ENCODE results near the gene CADPS2. TPM values are rescaled to one million over a fixed set of nuclear protein-coding genes. Genes with fewer than 3 reads are reported as not detected.

CADPS2 gene
- total RNA-seq, 1 donor from 2014 or later, result 10.1 TPM

DNA sequence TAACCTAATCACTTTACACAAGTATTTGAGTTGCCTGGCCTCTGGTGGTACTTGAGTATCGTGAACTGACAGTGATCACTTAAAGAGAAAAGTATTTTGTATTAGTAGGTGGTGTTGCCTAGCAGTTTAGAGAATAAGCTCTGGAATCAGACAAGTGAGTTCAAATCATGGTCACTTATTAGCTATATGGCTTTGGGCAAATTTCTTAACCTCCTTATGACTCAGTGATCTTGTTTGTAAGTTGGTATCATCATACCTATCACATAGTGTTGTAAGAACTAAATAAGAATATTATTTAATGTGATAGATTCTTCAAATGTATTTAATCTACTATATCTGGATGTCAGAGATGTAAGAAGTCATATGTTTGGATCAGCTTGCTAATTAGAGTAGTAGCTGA is 351.2 kb downstream of the CADPS2 start:
- TF ChIP-seq, protein P1, sequence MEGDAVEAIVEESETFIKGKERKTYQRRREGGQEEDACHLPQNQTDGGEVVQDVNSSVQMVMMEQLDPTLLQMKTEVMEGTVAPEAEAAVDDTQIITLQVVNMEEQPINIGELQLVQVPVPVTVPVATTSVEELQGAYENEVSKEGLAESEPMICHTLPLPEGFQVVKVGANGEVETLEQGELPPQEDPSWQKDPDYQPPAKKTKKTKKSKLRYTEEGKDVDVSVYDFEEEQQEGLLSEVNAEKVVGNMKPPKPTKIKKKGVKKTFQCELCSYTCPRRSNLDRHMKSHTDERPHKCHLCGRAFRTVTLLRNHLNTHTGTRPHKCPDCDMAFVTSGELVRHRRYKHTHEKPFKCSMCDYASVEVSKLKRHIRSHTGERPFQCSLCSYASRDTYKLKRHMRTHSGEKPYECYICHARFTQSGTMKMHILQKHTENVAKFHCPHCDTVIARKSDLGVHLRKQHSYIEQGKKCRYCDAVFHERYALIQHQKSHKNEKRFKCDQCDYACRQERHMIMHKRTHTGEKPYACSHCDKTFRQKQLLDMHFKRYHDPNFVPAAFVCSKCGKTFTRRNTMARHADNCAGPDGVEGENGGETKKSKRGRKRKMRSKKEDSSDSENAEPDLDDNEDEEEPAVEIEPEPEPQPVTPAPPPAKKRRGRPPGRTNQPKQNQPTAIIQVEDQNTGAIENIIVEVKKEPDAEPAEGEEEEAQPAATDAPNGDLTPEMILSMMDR (conservative IDR thresholded peaks at IDR 0.05), result no peak
- Mint-ChIP-seq H3K9me3 (no peaks in the 10 kb centered on the region), H3K4me3 (no peak overlapping the region), H3K4me1 (ENCODE audit: unreplicated experiment) (peaks cover 5% of the 10 kb centered on the region), H3K27me3 (peaks cover 7% of the 10 kb centered on the region), H3K36me3 (no peaks in the 10 kb centered on the region), H3K27ac (no peak overlapping the region)
- DNase-seq (ENCODE audit: extremely low spot score, unreplicated experiment), result no peak

DNA sequence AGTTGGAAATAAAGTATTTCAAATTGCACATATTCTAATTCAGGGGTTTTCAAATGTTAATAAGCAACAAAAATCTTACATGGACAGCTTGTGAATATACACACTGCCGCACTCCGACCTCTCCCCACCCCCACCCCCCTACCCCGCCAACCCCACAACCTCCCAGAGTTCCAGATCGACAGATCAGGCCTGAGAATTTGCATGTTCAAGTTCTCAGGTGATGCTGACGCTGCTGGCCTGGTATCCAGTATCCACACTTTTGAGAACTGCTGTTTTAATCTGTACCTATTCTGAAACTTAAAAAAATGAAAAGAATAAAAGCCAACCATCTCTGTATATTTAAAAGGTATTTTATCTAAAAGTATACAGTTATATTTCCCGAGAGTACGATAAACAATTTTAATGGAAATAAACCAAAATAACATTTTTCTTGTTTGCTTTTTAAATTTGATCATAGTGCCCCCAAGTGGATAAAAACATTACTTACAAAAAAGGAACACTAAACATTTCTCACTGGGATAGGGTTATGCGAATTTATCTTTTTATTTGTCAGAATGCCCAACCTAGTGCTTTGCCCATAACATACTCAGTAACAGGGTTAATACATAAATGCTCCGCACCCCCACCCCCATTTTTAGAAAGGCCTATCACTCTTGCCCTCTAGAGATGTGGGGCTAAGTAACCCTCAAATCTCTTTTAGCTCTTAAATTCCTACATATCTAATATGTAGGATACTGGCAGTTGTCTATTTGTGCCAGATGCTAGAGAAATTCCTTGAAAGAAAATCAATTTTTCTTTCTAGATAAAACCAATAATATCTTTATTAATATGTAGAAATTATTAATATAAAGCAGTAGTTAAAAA is 353.6 kb downstream of the CADPS2 start:
- no peak overlapping the region for H3K27ac Mint-ChIP-seq
- H3K4me3 Mint-ChIP-seq, result no peak overlapping the region
- peaks cover 5% of the 10 kb centered on the region for H3K4me1 Mint-ChIP-seq (ENCODE audit: unreplicated experiment)
- TF ChIP-seq, protein P1 (conservative IDR thresholded peaks at IDR 0.05), result peak; percentile 79
- no peaks in the 10 kb centered on the region for H3K9me3 Mint-ChIP-seq
- H3K27me3 Mint-ChIP-seq, result peaks cover 11% of the 10 kb centered on the region
- H3K36me3 Mint-ChIP-seq, result no peaks in the 10 kb centered on the region
- DNase-seq (ENCODE audit: extremely low spot score, unreplicated experiment), result no peak

DNA sequence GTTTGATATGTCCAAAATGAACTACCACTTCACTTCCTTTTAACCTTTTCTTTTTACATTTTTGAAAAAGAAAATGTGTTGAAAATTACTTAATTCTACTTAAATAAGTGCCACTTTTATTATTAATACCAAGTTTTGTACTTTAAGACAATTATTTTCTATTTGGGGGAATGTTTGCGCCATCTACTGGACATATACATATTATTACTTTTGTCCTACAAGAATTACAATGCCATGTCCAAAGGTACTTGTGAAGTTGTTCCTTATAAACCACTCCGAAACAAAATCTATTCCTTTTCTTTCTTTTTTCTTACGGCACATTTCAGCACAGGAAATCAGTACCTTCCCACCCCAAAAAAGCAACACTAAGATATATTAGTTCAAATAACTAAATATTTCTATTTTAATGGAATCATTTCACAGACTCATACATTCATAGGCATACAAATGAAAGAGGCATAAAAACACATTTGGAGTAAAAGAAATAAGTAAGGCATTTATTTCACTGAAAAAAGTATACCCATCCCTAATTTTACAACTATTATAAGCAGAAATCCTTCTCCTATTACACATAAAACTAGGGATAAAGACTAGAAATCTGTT is 357.3 kb downstream of the CADPS2 start:
- no peak for DNase-seq (ENCODE audit: extremely low spot score, unreplicated experiment)
- Mint-ChIP-seq H3K27me3 (peaks cover 11% of the 10 kb centered on the region), H3K4me1 (ENCODE audit: unreplicated experiment) (no peaks in the 10 kb centered on the region)

DNA sequence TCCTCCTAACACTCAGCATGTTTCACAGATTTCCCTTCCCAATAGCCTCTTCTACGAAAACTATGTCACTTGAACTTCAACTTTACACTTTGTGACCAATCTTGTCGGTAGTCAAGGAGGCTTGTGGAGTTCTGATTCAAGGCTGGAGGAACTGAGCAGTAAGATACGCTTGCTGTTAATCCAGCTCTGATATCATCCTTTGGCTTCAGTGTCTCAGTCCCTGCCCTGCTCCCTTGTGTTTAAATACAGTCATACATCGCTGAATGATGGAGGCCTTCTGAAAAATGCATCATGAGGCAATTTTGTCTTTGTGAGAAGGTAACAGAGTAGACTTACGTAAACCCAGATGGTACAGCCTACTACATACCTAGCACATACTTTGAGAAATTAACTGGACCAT is 360.9 kb downstream of the CADPS2 start:
- Mint-ChIP-seq H3K27ac (no peak overlapping the region), H3K36me3 (no peaks in the 10 kb centered on the region), H3K9me3 (no peaks in the 10 kb centered on the region), H3K4me1 (ENCODE audit: unreplicated experiment) (no peaks in the 10 kb centered on the region), H3K4me3 (no peak overlapping the region), H3K27me3 (peaks cover 13% of the 10 kb centered on the region)
- TF ChIP-seq, protein P1 (conservative IDR thresholded peaks at IDR 0.05), result no peak
- no peak for DNase-seq (ENCODE audit: extremely low spot score, unreplicated experiment)

More for the DNA sequence above, 357.3 kb downstream of the CADPS2 start:
- no peak overlapping the region for H3K27ac Mint-ChIP-seq
- no peak overlapping the region for H3K4me3 Mint-ChIP-seq
- no peaks in the 10 kb centered on the region for H3K36me3 Mint-ChIP-seq
- TF ChIP-seq, protein P1 (conservative IDR thresholded peaks at IDR 0.05), result peak; percentile 92
- no peaks in the 10 kb centered on the region for H3K9me3 Mint-ChIP-seq

DNA sequence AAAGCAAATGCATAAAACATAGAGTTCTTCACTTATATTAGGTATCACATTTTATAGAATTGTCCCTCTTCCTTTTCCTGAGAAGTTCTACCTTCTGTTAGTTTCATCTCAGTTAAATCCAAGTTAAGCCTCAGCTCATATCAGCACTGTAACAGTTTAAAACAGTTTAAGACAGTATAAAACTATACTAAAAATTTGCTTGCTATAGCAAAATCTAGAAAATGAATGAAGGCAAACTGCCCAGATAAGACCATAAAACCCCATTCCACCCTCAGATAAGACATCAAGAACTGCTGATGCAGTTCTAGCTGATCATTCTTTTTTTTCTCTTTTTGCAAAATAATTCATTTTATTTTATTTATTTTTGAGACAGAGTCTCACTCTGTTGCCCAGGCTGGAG is 364.5 kb downstream of the CADPS2 start:
- Mint-ChIP-seq H3K4me3 (no peak overlapping the region), H3K9me3 (no peaks in the 10 kb centered on the region), H3K27me3 (peaks cover 9% of the 10 kb centered on the region), H3K27ac (no peak overlapping the region), H3K4me1 (ENCODE audit: unreplicated experiment) (no peaks in the 10 kb centered on the region), H3K36me3 (no peaks in the 10 kb centered on the region)
- TF ChIP-seq, protein P1 (conservative IDR thresholded peaks at IDR 0.05), result no peak
- no peak for DNase-seq (ENCODE audit: extremely low spot score, unreplicated experiment)
